ENCODE data around the gene RBM17. TPM values are rescaled to one million over a fixed set of nuclear protein-coding genes. Genes with fewer than 3 reads are reported as not detected.

Gene RBM17
- total RNA-seq, 1 experiment from 2014 or later, result 160 TPM

DNA sequence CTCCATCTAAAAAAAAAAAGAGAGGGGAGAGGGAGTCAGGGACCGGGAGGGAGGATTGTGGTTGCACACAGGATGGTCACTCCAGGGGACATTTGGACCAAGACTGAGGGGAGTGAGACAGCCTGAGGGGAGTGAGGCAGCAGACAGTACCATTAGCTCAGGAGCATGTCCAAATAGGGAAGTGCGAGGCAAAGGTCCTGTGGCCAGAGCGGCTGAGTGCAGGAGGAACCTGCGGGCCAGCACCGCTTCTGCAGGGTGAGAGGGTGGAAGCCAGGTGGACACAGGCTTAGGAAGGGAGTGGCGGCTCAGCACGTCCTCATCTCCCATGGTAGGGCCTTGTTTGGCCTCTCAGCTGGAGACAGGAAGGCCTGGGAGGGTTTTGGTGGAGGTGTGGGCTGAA is 65.0 kb downstream of the RBM17 start (continued):
- TF ChIP-seq ZNF121 (CRISPR knock-in tag; IDR thresholded peaks at IDR 0.05) (no peak), ZSCAN18 (CRISPR knock-in tag; IDR thresholded peaks at IDR 0.05) (no peak), FOXP1 (CRISPR knock-in tag; IDR thresholded peaks at IDR 0.05; ENCODE audit: borderline replicate concordance) (no peak), MXD4 (CRISPR knock-in tag; IDR thresholded peaks at IDR 0.05; ENCODE audit: borderline replicate concordance) (no peak), SMAD4 (CRISPR knock-in tag; IDR thresholded peaks at IDR 0.05) (no peak), E2F1 (CRISPR knock-in tag; IDR thresholded peaks at IDR 0.05) (no peak), ZNF232 (CRISPR knock-in tag; IDR thresholded peaks at IDR 0.05) (no peak), ZNF396 (CRISPR knock-in tag; IDR thresholded peaks at IDR 0.05; ENCODE audit: borderline replicate concordance) (no peak)
- TF ChIP-seq, protein P1, sequence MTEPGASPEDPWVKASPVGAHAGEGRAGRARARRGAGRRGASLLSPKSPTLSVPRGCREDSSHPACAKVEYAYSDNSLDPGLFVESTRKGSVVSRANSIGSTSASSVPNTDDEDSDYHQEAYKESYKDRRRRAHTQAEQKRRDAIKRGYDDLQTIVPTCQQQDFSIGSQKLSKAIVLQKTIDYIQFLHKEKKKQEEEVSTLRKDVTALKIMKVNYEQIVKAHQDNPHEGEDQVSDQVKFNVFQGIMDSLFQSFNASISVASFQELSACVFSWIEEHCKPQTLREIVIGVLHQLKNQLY (CRISPR knock-in tag; IDR thresholded peaks at IDR 0.05), result no peak

DNA sequence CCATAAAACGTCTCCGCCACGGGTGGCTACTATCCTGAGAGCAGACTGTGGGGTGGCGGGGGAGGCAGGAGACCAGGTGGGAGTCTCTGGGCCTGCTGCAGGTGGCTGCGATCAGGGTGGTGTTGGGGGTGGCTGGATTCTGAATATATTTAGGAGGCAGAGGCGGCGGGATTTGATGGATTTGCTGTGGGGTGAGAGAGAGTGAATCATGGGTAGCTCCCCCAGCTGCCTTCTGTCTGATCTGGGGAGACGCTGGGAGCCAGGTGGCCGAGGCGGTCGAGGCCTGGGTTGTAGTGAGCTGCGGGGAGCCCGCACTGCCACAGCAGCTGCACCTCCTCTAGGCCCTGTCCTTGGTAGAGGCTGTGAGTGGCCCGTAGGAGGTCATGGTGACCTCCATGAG is 65.7 kb downstream of the RBM17 start:
- CTCF ChIA-PET, result no interaction called here
- Mint-ChIP-seq H3K4me3 (no peak overlapping the region), H3K27me3 (ENCODE audit: low read depth) (no peaks in the 10 kb centered on the region), H3K9me3 (no peaks in the 10 kb centered on the region), H3K27ac (no peak overlapping the region), H3K4me1 (peaks cover 27% of the 10 kb centered on the region), H3K36me3 (no peaks in the 10 kb centered on the region)
- TF ChIP-seq ZSCAN18 (CRISPR knock-in tag; IDR thresholded peaks at IDR 0.05) (no peak), GTF2I (CRISPR knock-in tag; conservative IDR thresholded peaks at IDR 0.05) (no peak), NFE2L1 (CRISPR knock-in tag; IDR thresholded peaks at IDR 0.05) (no peak), ZNF532 (CRISPR knock-in tag; IDR thresholded peaks at IDR 0.05; ENCODE audit: borderline replicate concordance) (no peak), HMGA2 (CRISPR knock-in tag; IDR thresholded peaks at IDR 0.05) (no peak)
- TF ChIP-seq, protein P2, sequence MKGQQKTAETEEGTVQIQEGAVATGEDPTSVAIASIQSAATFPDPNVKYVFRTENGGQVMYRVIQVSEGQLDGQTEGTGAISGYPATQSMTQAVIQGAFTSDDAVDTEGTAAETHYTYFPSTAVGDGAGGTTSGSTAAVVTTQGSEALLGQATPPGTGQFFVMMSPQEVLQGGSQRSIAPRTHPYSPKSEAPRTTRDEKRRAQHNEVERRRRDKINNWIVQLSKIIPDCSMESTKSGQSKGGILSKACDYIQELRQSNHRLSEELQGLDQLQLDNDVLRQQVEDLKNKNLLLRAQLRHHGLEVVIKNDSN (CRISPR knock-in tag; IDR thresholded peaks at IDR 0.05), result no peak
- no peak for DNase-seq (ENCODE audit: low spot score)
- POLR2A ChIA-PET, result interaction anchor here (0.7 kb wide), 1 partner anchor 402 kb away, joined by 3 read pairs; no protein-coding TSS in a partner anchor
- no peak for ATAC-seq

DNA sequence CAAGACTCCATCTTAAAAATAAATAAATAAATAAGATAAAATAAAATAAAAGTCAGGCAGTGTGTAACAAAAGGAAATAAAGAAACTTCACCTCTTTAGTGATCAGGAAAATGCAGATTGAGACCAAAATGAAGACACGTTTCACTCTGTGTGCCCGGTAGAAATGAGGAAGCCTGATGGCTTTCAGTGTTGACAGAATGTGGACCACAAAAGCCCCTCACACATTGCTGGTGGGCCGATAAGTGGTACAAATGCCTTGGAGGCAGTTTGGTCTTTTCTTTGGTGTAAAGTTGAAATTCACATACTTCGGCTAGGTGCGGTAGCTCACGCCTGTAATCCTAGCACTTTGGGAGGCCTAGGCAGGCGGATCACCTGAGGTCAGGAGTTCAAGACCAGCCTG is 69.4 kb downstream of the RBM17 start:
- Mint-ChIP-seq H3K27ac (no peak overlapping the region), H3K9me3 (no peaks in the 10 kb centered on the region), H3K27me3 (ENCODE audit: low read depth) (peaks cover 6% of the 10 kb centered on the region), H3K4me1 (peaks cover 13% of the 10 kb centered on the region), H3K36me3 (no peaks in the 10 kb centered on the region), H3K4me3 (no peak overlapping the region)
- CTCF ChIA-PET, result interaction anchor here (0.6 kb wide), 1 partner anchor 25 kb away, joined by 3 read pairs; no protein-coding TSS in a partner anchor
- POLR2A ChIA-PET, result no interaction called here
- ATAC-seq (no peak), DNase-seq (ENCODE audit: low spot score) (no peak)
- TF ChIP-seq, protein P3, sequence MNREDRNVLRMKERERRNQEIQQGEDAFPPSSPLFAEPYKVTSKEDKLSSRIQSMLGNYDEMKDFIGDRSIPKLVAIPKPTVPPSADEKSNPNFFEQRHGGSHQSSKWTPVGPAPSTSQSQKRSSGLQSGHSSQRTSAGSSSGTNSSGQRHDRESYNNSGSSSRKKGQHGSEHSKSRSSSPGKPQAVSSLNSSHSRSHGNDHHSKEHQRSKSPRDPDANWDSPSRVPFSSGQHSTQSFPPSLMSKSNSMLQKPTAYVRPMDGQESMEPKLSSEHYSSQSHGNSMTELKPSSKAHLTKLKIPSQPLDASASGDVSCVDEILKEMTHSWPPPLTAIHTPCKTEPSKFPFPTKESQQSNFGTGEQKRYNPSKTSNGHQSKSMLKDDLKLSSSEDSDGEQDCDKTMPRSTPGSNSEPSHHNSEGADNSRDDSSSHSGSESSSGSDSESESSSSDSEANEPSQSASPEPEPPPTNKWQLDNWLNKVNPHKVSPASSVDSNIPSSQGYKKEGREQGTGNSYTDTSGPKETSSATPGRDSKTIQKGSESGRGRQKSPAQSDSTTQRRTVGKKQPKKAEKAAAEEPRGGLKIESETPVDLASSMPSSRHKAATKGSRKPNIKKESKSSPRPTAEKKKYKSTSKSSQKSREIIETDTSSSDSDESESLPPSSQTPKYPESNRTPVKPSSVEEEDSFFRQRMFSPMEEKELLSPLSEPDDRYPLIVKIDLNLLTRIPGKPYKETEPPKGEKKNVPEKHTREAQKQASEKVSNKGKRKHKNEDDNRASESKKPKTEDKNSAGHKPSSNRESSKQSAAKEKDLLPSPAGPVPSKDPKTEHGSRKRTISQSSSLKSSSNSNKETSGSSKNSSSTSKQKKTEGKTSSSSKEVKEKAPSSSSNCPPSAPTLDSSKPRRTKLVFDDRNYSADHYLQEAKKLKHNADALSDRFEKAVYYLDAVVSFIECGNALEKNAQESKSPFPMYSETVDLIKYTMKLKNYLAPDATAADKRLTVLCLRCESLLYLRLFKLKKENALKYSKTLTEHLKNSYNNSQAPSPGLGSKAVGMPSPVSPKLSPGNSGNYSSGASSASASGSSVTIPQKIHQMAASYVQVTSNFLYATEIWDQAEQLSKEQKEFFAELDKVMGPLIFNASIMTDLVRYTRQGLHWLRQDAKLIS (CRISPR knock-in tag; IDR thresholded peaks at IDR 0.05; ENCODE audit: borderline replicate concordance), result no peak
- no peak for TF ChIP-seq ESRRA (CRISPR knock-in tag; IDR thresholded peaks at IDR 0.05; ENCODE audit: borderline replicate concordance)
- TF ChIP-seq FOXP1 (CRISPR knock-in tag; IDR thresholded peaks at IDR 0.05; ENCODE audit: borderline replicate concordance), result no peak
